NB4 (cell line): ENCODE results near the gene MACO1.

Source experiments
- MYC ChIP-seq: IDR thresholded peaks from 2 replicates; pipeline ENCODE4 v1.6.1; 2011; ENCODE audit warnings: low read depth, low read length
- POLR2A ChIP-seq: IDR thresholded peaks from 2 replicates; pipeline ENCODE4 v1.6.1; 2011; ENCODE audit warnings: mild to moderate bottlenecking; ENCODE audit not compliant: insufficient read length; ENCODE audit errors: extremely low read depth
- TF ChIP-seq, protein P1 (sequence below): IDR thresholded peaks from one replicate; pipeline ENCODE4 v1.5.1; 2012; ENCODE audit warnings: low read depth, low read length

DNA sequence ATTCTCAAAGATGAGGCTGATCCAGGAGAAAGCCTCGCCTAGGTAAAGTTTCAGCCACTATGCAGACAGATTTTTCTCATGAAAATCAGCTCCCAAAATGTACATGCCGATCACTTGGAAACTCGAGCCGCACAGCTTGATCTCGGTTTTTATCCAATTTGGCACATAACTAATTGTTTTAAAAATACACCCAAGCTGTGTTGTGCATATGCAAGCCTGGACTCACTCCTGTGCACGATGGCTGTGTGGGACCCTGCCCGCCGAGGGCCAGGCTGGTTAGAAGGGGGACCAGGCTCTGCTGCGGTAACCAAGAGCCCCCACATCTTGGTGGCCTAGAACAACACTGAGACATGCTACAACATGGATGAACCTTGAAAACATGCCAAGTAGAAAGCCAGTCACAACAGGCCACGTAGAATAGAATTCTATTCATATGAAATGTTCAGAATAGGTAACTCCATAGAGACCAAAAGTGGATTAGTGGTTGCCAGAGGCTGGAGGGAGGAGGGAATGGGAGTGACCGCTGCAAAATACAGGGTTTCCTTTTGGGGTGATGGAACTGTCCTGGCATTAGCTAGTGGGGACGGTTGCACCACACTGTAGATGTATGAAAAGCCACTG, 96.6 kb downstream of the MACO1 start:
- TF ChIP-seq, protein P1, sequence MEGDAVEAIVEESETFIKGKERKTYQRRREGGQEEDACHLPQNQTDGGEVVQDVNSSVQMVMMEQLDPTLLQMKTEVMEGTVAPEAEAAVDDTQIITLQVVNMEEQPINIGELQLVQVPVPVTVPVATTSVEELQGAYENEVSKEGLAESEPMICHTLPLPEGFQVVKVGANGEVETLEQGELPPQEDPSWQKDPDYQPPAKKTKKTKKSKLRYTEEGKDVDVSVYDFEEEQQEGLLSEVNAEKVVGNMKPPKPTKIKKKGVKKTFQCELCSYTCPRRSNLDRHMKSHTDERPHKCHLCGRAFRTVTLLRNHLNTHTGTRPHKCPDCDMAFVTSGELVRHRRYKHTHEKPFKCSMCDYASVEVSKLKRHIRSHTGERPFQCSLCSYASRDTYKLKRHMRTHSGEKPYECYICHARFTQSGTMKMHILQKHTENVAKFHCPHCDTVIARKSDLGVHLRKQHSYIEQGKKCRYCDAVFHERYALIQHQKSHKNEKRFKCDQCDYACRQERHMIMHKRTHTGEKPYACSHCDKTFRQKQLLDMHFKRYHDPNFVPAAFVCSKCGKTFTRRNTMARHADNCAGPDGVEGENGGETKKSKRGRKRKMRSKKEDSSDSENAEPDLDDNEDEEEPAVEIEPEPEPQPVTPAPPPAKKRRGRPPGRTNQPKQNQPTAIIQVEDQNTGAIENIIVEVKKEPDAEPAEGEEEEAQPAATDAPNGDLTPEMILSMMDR: no peak
- no peak for TF ChIP-seq POLR2A
- no peak for TF ChIP-seq MYC
